Activated CD4-positive, alpha-beta T cell treated with anti-CD3 and anti-CD28 coated beads, Interleukin-2, amount 10 ng/mL, durations not matched to agents 7 days and 5 days (primary cell): ENCODE measurements around the gene GALNT15. TPM values are rescaled to one million over a fixed set of nuclear protein-coding genes. Genes with fewer than 3 reads are reported as not detected.

Experiments
- CTCF ChIA-PET: fragments of 350-600 bp; sonication (Branson Sonifier 250); formaldehyde crosslinking; loops from one replicate; lab custom pipeline; 2021; ENCODE audit warnings: antibody characterized with exemption; lab: Charles Lee
- POLR2A ChIA-PET: fragments of 350-600 bp; sonication (Branson Sonifier 250); formaldehyde crosslinking; loops from one replicate; lab custom pipeline; 2021; ENCODE audit warnings: antibody characterized with exemption; lab: Charles Lee
- DNase-seq: peaks from one replicate; pipeline ENCODE4 v3.0.0-alpha.2; 2020
- H3K27ac Mint-ChIP-seq: one replicate; pipeline ENCODE4 v1.8.0; 2021; ENCODE audit warnings: mild to moderate bottlenecking, moderate library complexity, mixed read lengths
- H3K27me3 Mint-ChIP-seq: one replicate; pipeline ENCODE4 v1.8.0; 2021; ENCODE audit warnings: mixed read lengths
- H3K36me3 Mint-ChIP-seq: one replicate; pipeline ENCODE4 v1.8.0; 2021; ENCODE audit warnings: low read depth, mixed read lengths
- H3K4me1 Mint-ChIP-seq: one replicate; pipeline ENCODE4 v1.8.0; 2021; ENCODE audit warnings: mixed read lengths
- H3K4me3 Mint-ChIP-seq: one replicate; pipeline ENCODE4 v1.8.0; 2021; ENCODE audit warnings: mild to moderate bottlenecking, moderate library complexity, mixed read lengths
- H3K9me3 Mint-ChIP-seq: one replicate; pipeline ENCODE4 v1.8.0; 2021; ENCODE audit warnings: mixed read lengths
- total RNA-seq, 2 experiments: library from RNA; stranded (reverse); gene quantifications; one replicate each; pipeline ENCODE4 v1.2.3, GENCODE V29; 2021

Gene GALNT15
- total RNA-seq, 2 experiments from 2014 or later: not detected

DNA sequence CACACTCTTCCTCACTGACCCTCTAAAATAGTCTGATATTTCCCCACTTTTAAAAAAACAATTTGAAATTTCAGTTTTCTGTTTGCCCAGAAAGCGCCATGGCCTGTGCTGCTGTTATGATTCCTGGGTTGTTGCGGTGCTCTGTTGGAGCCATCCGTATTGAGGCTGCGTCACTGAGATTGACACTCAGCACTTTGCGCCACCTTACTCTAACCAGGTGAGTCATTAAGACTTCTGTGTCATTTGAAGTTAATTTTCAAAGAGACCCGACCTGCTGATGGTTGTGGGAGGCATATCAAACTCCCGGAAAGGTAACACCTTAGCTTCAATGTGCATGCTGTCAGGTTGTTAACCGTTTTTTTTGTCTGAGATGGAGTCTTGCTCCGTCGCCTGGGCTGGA is 96.4 kb downstream of the GALNT15 start:
- no peak overlapping the region for H3K4me3 Mint-ChIP-seq
- no peaks in the 10 kb centered on the region for H3K9me3 Mint-ChIP-seq
- POLR2A ChIA-PET: no interaction called here
- no peaks in the 10 kb centered on the region for H3K27me3 Mint-ChIP-seq
- H3K4me1 Mint-ChIP-seq: peaks cover 31% of the 10 kb centered on the region
- no peak overlapping the region for H3K27ac Mint-ChIP-seq
- H3K36me3 Mint-ChIP-seq: peaks cover 23% of the 10 kb centered on the region
- CTCF ChIA-PET: interaction anchor here (1.2 to 3.2 kb wide), 3 partner anchors 12 to 279 kb away, joined by 3 to 19 read pairs (median 4); no protein-coding TSS in a partner anchor
- DNase-seq: no peak

DNA sequence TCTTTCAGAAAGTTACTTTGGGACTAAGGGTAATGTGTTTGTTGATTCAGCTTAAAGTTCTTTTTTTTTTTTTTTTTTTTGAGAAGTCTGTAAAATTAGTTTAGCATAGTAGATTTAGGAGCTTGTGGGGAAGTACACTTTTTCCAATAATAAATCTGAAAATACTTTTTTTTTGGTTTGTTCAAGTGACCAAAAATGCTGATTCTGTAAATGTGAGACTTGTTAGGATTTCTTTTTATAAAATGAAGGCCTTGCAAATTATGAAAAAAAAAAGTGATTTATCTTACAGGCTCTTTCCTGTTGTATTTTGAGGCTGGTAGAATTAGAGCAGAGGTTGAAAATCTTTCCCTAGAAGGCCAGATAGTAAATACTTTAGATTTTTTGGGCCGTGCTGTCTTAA is 98.1 kb downstream of the GALNT15 start:
- no peak for DNase-seq
- H3K27ac Mint-ChIP-seq: no peak overlapping the region
- no peaks in the 10 kb centered on the region for H3K27me3 Mint-ChIP-seq
- H3K4me3 Mint-ChIP-seq: no peak overlapping the region
- POLR2A ChIA-PET: no interaction called here
- H3K9me3 Mint-ChIP-seq: no peaks in the 10 kb centered on the region
- CTCF ChIA-PET: interaction anchor here (0.6 to 3.2 kb wide), 7 partner anchors 18 to 395 kb away, joined by 3 to 19 read pairs (median 4); no protein-coding TSS in a partner anchor
- H3K36me3 Mint-ChIP-seq: peaks cover 27% of the 10 kb centered on the region
- peaks cover 15% of the 10 kb centered on the region for H3K4me1 Mint-ChIP-seq

DNA sequence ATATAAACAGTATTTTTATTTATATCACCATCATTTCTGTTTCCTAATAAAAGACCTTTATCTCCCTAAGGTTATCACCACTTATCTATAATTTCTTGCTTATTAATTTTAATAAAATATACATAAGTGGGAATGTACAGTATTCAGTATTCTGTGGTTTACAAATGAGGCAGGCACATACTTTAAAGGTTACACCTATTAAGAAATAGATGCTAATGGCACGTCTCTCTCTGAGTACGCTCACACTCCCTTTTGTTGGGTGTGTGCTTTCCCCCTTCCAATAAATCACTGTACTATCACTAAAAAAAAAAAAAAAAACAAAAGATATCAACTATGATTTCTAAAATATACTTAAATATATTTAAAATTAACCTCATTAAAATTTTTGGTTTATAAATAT is 99.4 kb downstream of the GALNT15 start:
- no peak overlapping the region for H3K4me3 Mint-ChIP-seq
- DNase-seq: no peak
- H3K4me1 Mint-ChIP-seq: peaks cover 5% of the 10 kb centered on the region
- no peaks in the 10 kb centered on the region for H3K27me3 Mint-ChIP-seq
- H3K36me3 Mint-ChIP-seq: peaks cover 31% of the 10 kb centered on the region
- ChIA-PET POLR2A (interaction anchor here (0.6 kb wide), 1 partner anchor 585 kb away, joined by 3 read pairs; no protein-coding TSS in a partner anchor), CTCF (interaction anchor here (0.6 to 1.1 kb wide), 2 partner anchors 277 to 303 kb away, joined by 4 to 5 read pairs; no protein-coding TSS in a partner anchor)
- no peak overlapping the region for H3K27ac Mint-ChIP-seq
- H3K9me3 Mint-ChIP-seq: no peaks in the 10 kb centered on the region

DNA sequence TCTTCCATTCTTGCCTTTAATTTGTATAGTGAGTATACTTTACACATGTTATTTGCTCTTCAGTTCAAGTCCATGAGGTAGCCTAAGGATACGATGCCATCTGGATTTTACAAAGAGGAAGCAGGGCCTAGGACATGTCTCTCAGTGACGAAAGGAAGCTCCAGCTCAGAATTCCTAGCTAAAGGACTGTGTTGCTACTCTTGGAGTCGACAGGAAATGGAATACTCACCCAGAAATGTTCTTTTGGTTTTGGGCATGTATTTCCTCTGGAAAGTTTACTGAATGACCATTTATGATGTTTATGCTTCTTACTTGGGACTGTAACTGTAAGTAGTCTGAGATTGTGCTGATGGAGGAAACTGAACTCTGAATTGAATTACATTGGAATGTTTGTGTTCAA is 103.0 kb downstream of the GALNT15 start:
- no peak overlapping the region for H3K27ac Mint-ChIP-seq
- DNase-seq: no peak
- no peaks in the 10 kb centered on the region for H3K9me3 Mint-ChIP-seq
- H3K4me3 Mint-ChIP-seq: no peak overlapping the region
- no peaks in the 10 kb centered on the region for H3K27me3 Mint-ChIP-seq
- ChIA-PET CTCF (interaction anchor here (0.9 to 1.5 kb wide), 2 partner anchors 9 to 13 kb away, joined by 3 read pairs; no protein-coding TSS in a partner anchor), POLR2A (interaction anchor here (0.5 kb wide), 1 partner anchor 50 kb away, joined by 3 read pairs; no protein-coding TSS in a partner anchor)
- H3K36me3 Mint-ChIP-seq: peaks cover 18% of the 10 kb centered on the region
- H3K4me1 Mint-ChIP-seq: peaks cover 3% of the 10 kb centered on the region

DNA sequence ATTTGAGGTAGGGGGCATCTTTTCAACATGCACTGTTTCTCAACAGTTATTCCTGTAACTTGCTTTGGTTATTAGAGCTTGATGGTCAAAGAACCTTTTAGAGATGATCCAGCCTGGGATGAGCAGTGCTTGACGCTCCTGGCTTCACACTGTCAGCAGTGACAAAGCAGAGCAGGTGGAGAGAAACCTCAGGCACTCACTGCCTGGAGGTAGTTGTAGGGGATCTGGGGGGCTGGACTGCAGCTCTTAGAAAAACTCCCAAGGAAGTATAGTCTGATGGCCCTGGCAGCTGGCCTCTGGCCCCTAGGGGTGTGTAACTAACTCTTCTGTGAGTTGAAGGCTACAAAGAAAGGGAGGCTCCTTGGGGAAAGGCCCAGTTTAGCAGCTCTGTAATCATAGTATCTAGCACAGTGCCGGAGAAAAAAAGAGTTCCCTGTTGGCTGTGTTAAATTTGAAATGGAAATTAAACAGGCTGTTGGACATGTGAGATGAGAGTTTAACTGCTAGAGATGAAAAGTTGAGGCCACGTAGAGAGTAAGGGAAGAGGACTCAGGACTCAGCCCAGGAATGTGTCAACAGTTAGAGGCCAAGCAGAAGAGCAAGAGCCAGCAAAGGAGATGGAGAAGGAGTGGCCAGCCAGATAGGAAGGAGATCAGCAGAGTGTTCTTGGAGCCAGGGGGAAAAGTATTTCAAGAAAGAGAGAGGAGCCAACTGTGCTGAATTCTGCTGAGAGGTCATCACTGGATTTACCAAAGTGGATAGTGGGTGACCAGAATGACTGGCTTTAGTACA is 104.7 kb downstream of the GALNT15 start:
- Mint-ChIP-seq H3K4me1 (peaks cover 10% of the 10 kb centered on the region), H3K27me3 (no peaks in the 10 kb centered on the region), H3K27ac (no peak overlapping the region), H3K36me3 (peaks cover 27% of the 10 kb centered on the region), H3K4me3 (no peak overlapping the region), H3K9me3 (no peaks in the 10 kb centered on the region)
- ChIA-PET CTCF (interaction anchor here (0.6 to 1.5 kb wide), 3 partner anchors 10 to 152 kb away, joined by 3 to 4 read pairs (median 4); no protein-coding TSS in a partner anchor), POLR2A (no interaction called here)
- DNase-seq: no peak

DNA sequence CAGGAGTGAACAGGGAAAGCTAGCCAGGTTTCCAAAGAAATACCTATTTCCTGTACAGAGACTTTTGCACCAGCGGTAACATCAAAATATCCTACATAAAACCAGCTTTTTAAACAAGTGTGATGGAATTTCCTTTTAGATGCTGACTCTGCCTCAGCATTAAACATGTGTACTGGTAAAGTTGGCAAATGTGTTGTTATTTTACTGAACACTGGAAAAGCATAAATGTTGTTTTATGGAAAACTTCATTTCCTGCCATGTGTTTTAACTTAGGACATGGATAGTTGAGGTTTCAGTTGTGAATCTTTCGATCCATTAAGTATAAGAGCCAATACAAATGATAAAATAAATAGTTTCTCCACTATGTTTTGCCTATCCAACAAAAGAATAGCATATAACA is 106.2 kb downstream of the GALNT15 start:
- H3K9me3 Mint-ChIP-seq: no peaks in the 10 kb centered on the region
- no peak for DNase-seq
- CTCF ChIA-PET: interaction anchor here (2.6 kb wide), 1 partner anchor 10 kb away, joined by 9 read pairs; no protein-coding TSS in a partner anchor
- no peaks in the 10 kb centered on the region for H3K27me3 Mint-ChIP-seq
- H3K27ac Mint-ChIP-seq: no peak overlapping the region
- H3K4me3 Mint-ChIP-seq: no peak overlapping the region
- peaks cover 23% of the 10 kb centered on the region for H3K4me1 Mint-ChIP-seq
- POLR2A ChIA-PET: no interaction called here
- H3K36me3 Mint-ChIP-seq: peaks cover 36% of the 10 kb centered on the region

Other genes starting within 250 kb of the GALNT15 start
- 10 to 100 TPM; 12.6 to 14.4 TPM for gene DPH3, start 90.3 kb downstream of the GALNT15 start, total RNA-seq
- 10 to 100 TPM; 64.0 to 70.4 TPM for gene OXNAD1, start 90.5 kb downstream of the GALNT15 start, total RNA-seq